SK-N-SH (cell line): ENCODE data around the gene COLEC12. TPM values are rescaled to one million over a fixed set of nuclear protein-coding genes. Genes with fewer than 3 reads are reported as not detected.

ENCODE experiments used
- CTCF ChIA-PET: fragments of 300-600, 350-600 bp; formaldehyde crosslinking; extraction: SDS; loops from one replicate; lab custom pipeline; 2021; lab: Yijun Ruan, JAX
- POLR2A ChIA-PET: fragments of 350-600 bp; sonication (Branson Sonifier 250); formaldehyde crosslinking; extraction: SDS; loops from one replicate; lab custom pipeline; 2020; ENCODE audit warnings: antibody characterized with exemption, inconsistent platforms; lab: Yijun Ruan, JAX
- DNase-seq: peaks from one replicate; pipeline ENCODE4 v3.0.0; 2012
- H2AFZ ChIP-seq: fragments of 200-600 bp; sonication (generic); 2 replicates; pipeline ENCODE4 v1.8.1; 2016; ENCODE audit warnings: antibody characterized with exemption, mild to moderate bottlenecking, low read depth
- H3F3A ChIP-seq: fragments of 200-600 bp; sonication (generic); replicated peaks from 2 replicates; pipeline ENCODE3; 2016; ENCODE audit warnings: antibody characterized with exemption, mild to moderate bottlenecking; ENCODE audit not compliant: insufficient read depth
- H3K27ac ChIP-seq, 2 experiments: fragments of 200-500 bp in 1 of 2; fragments of 200-600 bp in 1 of 2; sonication (Bioruptor generic) in 1 of 2; sonication (generic), shearing (Covaris generic) in 1 of 2; 2 replicates each; pipeline versions ENCODE4 v1.5.1 to v1.6.1; 2014 to 2016; ENCODE audit warnings: low read depth in 2 of 2, inconsistent platforms in 1 of 2, low read length in 1 of 2, mild to moderate bottlenecking in 1 of 2, mixed read lengths in 1 of 2
- H3K27me3 ChIP-seq: fragments of 200-600 bp; sonication (generic), shearing (Covaris generic); 2 replicates; pipeline ENCODE4 v1.6.1; 2016; ENCODE audit warnings: mixed run types; ENCODE audit not compliant: insufficient read depth
- H3K36me3 ChIP-seq, 2 experiments: fragments of 200-500 bp in 1 of 2; fragments of 200-600 bp in 1 of 2; sonication (Bioruptor generic) in 1 of 2; sonication (generic) in 1 of 2; replicated peaks in 1 of 2; 2 replicates each; pipeline versions ENCODE3 to v1.5.1; 2014 to 2016; ENCODE audit warnings: low read length in 1 of 2, mild to moderate bottlenecking in 1 of 2; ENCODE audit not compliant: insufficient read depth in 2 of 2, control insufficient read depth in 1 of 2
- H3K4me1 ChIP-seq, 2 experiments: fragments of 200-500 bp in 1 of 2; fragments of 200-600 bp in 1 of 2; sonication (Bioruptor generic) in 1 of 2; sonication (generic), shearing (Covaris generic) in 1 of 2; 2 replicates each; pipeline versions ENCODE4 v1.5.1 to v1.6.1; 2014 to 2016; ENCODE audit warnings: low read depth in 1 of 2, low read length in 1 of 2, mixed run types in 1 of 2; ENCODE audit not compliant: insufficient read depth in 2 of 2, control insufficient read depth in 1 of 2
- H3K4me2 ChIP-seq: fragments of 200-600 bp; sonication (generic), shearing (Covaris generic); 2 replicates; pipeline ENCODE4 v1.6.1; 2017; ENCODE audit warnings: mixed run types
- H3K4me3 ChIP-seq, 2 experiments: fragments of 200-500 bp in 1 of 2; fragments of 200-600 bp in 1 of 2; sonication (Bioruptor generic) in 1 of 2; sonication (generic), shearing (Covaris generic) in 1 of 2; 2 replicates each; pipeline versions ENCODE4 v1.5.1 to v1.8.1; 2014 to 2016; ENCODE audit warnings: low read depth in 2 of 2, inconsistent platforms in 1 of 2, low read length in 1 of 2, mild to moderate bottlenecking in 1 of 2, mixed read lengths in 1 of 2, moderate library complexity in 1 of 2
- H3K79me2 ChIP-seq: fragments of 200-600 bp; sonication (generic); 2 replicates; pipeline ENCODE4 v1.8.1; 2017; ENCODE audit warnings: mild to moderate bottlenecking; ENCODE audit not compliant: insufficient read depth
- H3K9ac ChIP-seq: fragments of 200-600 bp; sonication (generic); 2 replicates; pipeline ENCODE4 v1.6.1; 2017; ENCODE audit warnings: mixed run types
- H3K9me2 ChIP-seq: fragments of 200-600 bp; sonication (generic); 2 replicates; pipeline ENCODE4 v1.6.1; 2017; ENCODE audit warnings: mixed run types
- H3K9me3 ChIP-seq: fragments of 200-600 bp; sonication (generic); 2 replicates; pipeline ENCODE4 v1.6.1; 2017; ENCODE audit warnings: mixed run types, mild to moderate bottlenecking, moderate library complexity
- H4K20me1 ChIP-seq: fragments of 200-600 bp; sonication (generic); 2 replicates; pipeline ENCODE4 v1.6.1; 2017; ENCODE audit warnings: mild to moderate bottlenecking, mixed run types; ENCODE audit not compliant: insufficient read depth
- ELF1 ChIP-seq: IDR thresholded peaks from 2 replicates; pipeline ENCODE4 v1.4.0; 2012
- EZH2phosphoT487 ChIP-seq: fragments of 200-600 bp; sonication (generic); IDR thresholded peaks from 2 replicates; pipeline ENCODE4 v1.6.1; 2017; ENCODE audit warnings: low read depth, mixed run types, mild to moderate bottlenecking, antibody characterized with exemption, moderate library complexity, borderline replicate concordance
- FOXJ3 ChIP-seq: sonication (generic); formaldehyde crosslinking; IDR thresholded peaks from 2 replicates; pipeline ENCODE4 v1.5.1; 2020; ENCODE audit warnings: mild to moderate bottlenecking, missing genetic modification reagents
- FOXM1 ChIP-seq: IDR thresholded peaks from 2 replicates; pipeline ENCODE4 v1.4.0; 2012; ENCODE audit warnings: low read depth, mild to moderate bottlenecking
- GABPA ChIP-seq: IDR thresholded peaks from 2 replicates; pipeline ENCODE4 v1.4.0; 2012; ENCODE audit warnings: low read depth, mild to moderate bottlenecking
- NFIC ChIP-seq: IDR thresholded peaks from 2 replicates; pipeline ENCODE4 v1.4.0; 2012; ENCODE audit warnings: borderline replicate concordance
- POLR2AphosphoS5 ChIP-seq: IDR thresholded peaks from 2 replicates; pipeline ENCODE4 v1.6.1; 2012; ENCODE audit warnings: low read depth, low read length
- RFX5 ChIP-seq: IDR thresholded peaks from 2 replicates; pipeline ENCODE4 v1.6.1; 2012; ENCODE audit warnings: mild to moderate bottlenecking, improper control_type of control experiment, low read length
- SIN3A ChIP-seq: IDR thresholded peaks from 2 replicates; pipeline ENCODE4 v1.6.1; 2012; ENCODE audit warnings: low read depth, mild to moderate bottlenecking, low read length, moderate library complexity, borderline replicate concordance
- SMC3 ChIP-seq: IDR thresholded peaks from 2 replicates; pipeline ENCODE4 v1.6.1; 2012; ENCODE audit warnings: low read depth, low read length, improper control_type of control experiment
- TCF12 ChIP-seq: IDR thresholded peaks from 2 replicates; pipeline ENCODE4 v1.4.0; 2012
- TEAD4 ChIP-seq: IDR thresholded peaks from 2 replicates; pipeline ENCODE4 v1.4.0; 2012; ENCODE audit warnings: mild to moderate bottlenecking, borderline replicate concordance; ENCODE audit not compliant: insufficient read depth
- WGBS: methylation state at CpG from one replicate; pipeline ENCODE4 v1.1.6; 2017; ENCODE audit warnings: low lambda C conversion rate; 5-methylcytosine and 5-hydroxymethylcytosine counted together
- polyA plus RNA-seq, 3 experiments: library from polyadenylated mRNA; depleted of rRNA; stranded (reverse); fragments of >200 nt; gene quantifications; 2 replicates each; pipeline ENCODE4 v1.2.3, GENCODE V29; 2012
- TF ChIP-seq, protein P1 (sequence below): fragments of 200-600 bp; sonication (generic); IDR thresholded peaks from 2 replicates; pipeline ENCODE4 v1.6.1; 2017; ENCODE audit warnings: antibody characterized with exemption, mild to moderate bottlenecking, moderate library complexity
- TF ChIP-seq, protein P2 (sequence below): fragments of 150-350 bp; IDR thresholded peaks from 2 replicates; pipeline ENCODE4 v1.6.1; 2016; ENCODE audit warnings: mild to moderate bottlenecking, low read depth, low read length

COLEC12 gene
- polyA plus RNA-seq, 1 of the 3 experiments (the other 2 are of a cell fraction) = 41.2 TPM

DNA sequence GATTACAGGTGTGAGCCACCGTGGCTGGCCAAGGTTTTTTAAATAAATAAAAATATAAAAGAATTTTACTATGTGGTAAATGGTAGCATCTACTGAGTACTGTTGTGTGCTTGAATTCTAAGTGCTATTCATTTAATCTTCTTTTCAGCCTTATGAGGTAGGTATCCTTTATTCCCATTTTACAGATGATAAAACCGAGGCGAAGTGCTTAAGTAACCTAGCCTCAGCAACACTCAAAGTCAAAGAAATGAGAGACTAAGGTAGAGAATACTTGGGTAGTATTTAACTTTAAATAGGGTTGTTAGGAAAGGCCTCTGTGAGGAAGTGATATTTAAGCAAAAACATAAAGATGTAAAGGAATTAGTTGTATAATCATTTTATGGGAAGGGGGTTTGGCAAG is 227.0 kb downstream of the COLEC12 start:
- H3K36me3 ChIP-seq = no peaks in the 10 kb centered on the region
- no peak overlapping the region for H3K27ac ChIP-seq
- no peak for DNase-seq
- no peaks in the 10 kb centered on the region for H3K27me3 ChIP-seq
- ChIA-PET CTCF (no interaction called here), POLR2A (no interaction called here)
- H2AFZ ChIP-seq = no peak overlapping the region
- peaks cover 0 to 10% of the 10 kb centered on the region in 2 experiments; a peak in 1 of 4 replicates for H3K4me1 ChIP-seq
- no peak overlapping the region for H3K4me2 ChIP-seq
- peaks cover 6% of the 10 kb centered on the region; the same call in 1 of the 2 replicates for H3K79me2 ChIP-seq
- no peaks in the 10 kb centered on the region for H3K9me2 ChIP-seq
- H4K20me1 ChIP-seq = no peaks in the 10 kb centered on the region
- no peaks in the 10 kb centered on the region for H3F3A ChIP-seq
- WGBS = 98% methylated on average over 3 of the region's 3 CpGs
- 0 out of 2 replicates have a peak, but pooled peaks cover 3% of the 10 kb centered on the region for H3K9me3 ChIP-seq
- no peak for TF ChIP-seq POLR2AphosphoS5
- H3K4me3 ChIP-seq = no peak overlapping the region
- H3K9ac ChIP-seq = no peak overlapping the region

DNA sequence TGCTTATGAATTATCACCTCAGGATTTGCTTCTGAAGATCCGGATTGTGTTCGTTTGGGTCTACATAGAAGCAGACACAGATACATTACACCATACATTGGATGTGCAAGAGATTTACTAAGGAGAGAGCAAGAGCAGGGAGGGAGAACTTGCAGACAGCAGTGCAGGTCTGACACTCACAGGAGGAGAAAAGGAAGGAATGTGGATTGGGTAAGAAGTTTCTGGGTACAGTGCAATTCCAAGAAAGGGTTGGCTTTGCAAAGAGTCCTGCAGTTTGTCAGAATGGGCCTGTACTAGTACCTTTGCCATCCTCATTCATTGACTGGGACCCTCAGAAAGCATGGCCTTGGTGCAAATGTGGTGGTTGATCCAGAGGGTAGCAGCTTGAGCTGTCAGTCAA is 227.9 kb downstream of the COLEC12 start:
- ChIA-PET POLR2A (no interaction called here), CTCF (no interaction called here)
- Histone ChIP-seq H3K9ac (no peak overlapping the region), H3K4me2 (no peak overlapping the region), H3K27me3 (no peaks in the 10 kb centered on the region), H3K4me1 (peaks cover 0 to 10% of the 10 kb centered on the region in 2 experiments; a peak in 1 of 4 replicates), H3F3A (no peaks in the 10 kb centered on the region), H2AFZ (no peak overlapping the region), H3K9me2 (no peaks in the 10 kb centered on the region), H3K79me2 (peaks cover 9% of the 10 kb centered on the region; the same call in 1 of the 2 replicates), H3K9me3 (0 out of 2 replicates have a peak, but pooled peaks cover 2% of the 10 kb centered on the region), H3K27ac (no peak overlapping the region), H3K36me3 (no peaks in the 10 kb centered on the region), H4K20me1 (no peaks in the 10 kb centered on the region), H3K4me3 (no peak overlapping the region)
- 100% methylated on average over 2 of the region's 2 CpGs for WGBS
- DNase-seq = no peak
- TF ChIP-seq FOXJ3 (CRISPR knock-in tag) = no peak
- TF ChIP-seq SIN3A = no peak
- no peak for TF ChIP-seq NFIC
- no peak for TF ChIP-seq TCF12
- TF ChIP-seq EZH2phosphoT487 = no peak
- TF ChIP-seq, protein P1, sequence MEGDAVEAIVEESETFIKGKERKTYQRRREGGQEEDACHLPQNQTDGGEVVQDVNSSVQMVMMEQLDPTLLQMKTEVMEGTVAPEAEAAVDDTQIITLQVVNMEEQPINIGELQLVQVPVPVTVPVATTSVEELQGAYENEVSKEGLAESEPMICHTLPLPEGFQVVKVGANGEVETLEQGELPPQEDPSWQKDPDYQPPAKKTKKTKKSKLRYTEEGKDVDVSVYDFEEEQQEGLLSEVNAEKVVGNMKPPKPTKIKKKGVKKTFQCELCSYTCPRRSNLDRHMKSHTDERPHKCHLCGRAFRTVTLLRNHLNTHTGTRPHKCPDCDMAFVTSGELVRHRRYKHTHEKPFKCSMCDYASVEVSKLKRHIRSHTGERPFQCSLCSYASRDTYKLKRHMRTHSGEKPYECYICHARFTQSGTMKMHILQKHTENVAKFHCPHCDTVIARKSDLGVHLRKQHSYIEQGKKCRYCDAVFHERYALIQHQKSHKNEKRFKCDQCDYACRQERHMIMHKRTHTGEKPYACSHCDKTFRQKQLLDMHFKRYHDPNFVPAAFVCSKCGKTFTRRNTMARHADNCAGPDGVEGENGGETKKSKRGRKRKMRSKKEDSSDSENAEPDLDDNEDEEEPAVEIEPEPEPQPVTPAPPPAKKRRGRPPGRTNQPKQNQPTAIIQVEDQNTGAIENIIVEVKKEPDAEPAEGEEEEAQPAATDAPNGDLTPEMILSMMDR = no peak
- TF ChIP-seq FOXM1 = no peak
- TF ChIP-seq GABPA = no peak
- TF ChIP-seq RFX5 = no peak
- no peak for TF ChIP-seq TEAD4
- TF ChIP-seq SMC3 = no peak
- TF ChIP-seq ELF1 = no peak
- TF ChIP-seq, protein P2, sequence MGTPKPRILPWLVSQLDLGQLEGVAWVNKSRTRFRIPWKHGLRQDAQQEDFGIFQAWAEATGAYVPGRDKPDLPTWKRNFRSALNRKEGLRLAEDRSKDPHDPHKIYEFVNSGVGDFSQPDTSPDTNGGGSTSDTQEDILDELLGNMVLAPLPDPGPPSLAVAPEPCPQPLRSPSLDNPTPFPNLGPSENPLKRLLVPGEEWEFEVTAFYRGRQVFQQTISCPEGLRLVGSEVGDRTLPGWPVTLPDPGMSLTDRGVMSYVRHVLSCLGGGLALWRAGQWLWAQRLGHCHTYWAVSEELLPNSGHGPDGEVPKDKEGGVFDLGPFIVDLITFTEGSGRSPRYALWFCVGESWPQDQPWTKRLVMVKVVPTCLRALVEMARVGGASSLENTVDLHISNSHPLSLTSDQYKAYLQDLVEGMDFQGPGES = no peak
